ENCODE measurements around the gene SLC6A9. TPM values are rescaled to one million over a fixed set of nuclear protein-coding genes. Genes with fewer than 3 reads are reported as not detected.
A peak's percentile ranks its signal among the peaks of the same experiment; 100 is the strongest.

SLC6A9 gene
- polyA plus RNA-seq, 3 donors: 5.4 to 6.3 (median 6.1) TPM

- no peak for DNase-seq (ENCODE audit: low read depth in 3 of 3, low spot score in 2 of 3)
Observed at GRCh38 chr1:44049839-44050238, 18.6 kb upstream of the SLC6A9 start.

GRCh38 chr1:44048532-44049215 lies 17.4 kb upstream of the SLC6A9 start:
- DNase-seq (ENCODE audit: low read depth in 3 of 3, low spot score in 2 of 3): no peak

- no peak for DNase-seq (ENCODE audit: low read depth in 3 of 3, low spot score in 2 of 3)
Observed at GRCh38 chr1:44047131-44047530, 15.9 kb upstream of the SLC6A9 start.

GRCh38 chr1:44045064-44045463 lies 13.8 kb upstream of the SLC6A9 start:
- no peak for DNase-seq (ENCODE audit: low read depth in 3 of 3, low spot score in 2 of 3)

GRCh38 chr1:44044071-44044801 lies 13.0 kb upstream of the SLC6A9 start:
- DNase-seq (ENCODE audit: low read depth in 3 of 3, low spot score in 2 of 3): no peak

DNA sequence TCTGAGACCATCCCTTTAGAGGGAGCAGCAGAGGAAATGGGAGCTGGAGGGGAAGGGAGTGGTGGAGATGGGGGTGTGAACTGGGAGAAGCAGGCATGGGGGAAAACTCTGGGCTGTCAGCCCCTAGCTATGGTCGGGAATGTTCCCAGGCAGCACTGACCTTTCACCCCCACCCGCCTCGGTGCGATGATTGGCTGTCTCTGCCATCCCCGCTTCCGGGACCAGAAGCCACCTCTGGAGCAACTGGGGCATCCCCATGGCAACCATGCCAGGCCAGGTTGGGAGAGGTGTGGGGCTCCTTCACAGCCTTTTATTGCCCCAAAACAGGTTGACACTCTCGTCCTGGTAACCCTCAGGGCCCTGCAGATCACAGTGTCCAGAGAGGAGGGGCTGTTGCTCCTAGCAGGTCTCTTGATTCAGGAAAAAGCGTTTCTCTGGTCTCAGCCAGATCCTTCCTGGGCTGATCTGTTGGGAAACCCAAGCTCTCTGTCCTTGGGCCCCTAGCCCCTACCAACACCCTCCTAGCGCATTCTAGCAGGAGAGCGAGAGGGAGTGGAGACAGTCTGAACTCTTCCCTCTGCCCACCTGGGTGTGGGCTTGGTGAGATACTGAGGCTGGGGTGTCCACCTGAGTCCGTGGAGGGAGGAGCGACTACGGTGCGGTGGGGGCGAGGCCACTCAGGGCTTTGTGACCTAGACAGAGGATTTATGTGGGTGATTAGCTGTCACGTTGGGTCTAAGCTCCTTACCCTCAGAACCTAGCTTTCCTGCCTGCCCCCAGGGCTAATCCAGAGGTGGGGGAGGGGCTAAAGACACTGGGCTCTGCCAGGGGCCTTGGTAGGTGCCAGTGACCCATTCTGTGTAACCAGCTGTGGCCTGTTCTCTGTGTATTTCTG lies 12.2 kb upstream of the SLC6A9 start:
- DNase-seq (ENCODE audit: low read depth in 3 of 3, low spot score in 2 of 3): no peak

DNA sequence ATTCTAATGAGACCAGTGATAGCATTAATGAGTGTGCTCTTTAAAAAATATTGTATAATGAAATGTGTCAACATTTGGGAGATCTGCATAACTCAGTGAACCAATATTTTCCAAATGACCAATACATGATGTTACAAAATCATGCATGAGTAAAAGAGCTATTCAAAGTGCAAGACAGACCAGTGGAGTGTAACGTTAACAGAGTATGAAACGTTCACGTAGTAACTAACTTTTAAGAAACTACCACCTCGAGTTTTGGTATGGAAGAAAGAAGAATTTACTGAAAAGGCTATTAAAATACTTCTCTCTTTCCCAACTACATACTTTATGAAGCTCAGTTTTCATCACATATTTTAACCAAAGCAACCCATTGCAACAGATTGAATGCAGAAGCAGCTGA lies 9.6 kb upstream of the SLC6A9 start:
- no peak for DNase-seq (ENCODE audit: low read depth in 3 of 3, low spot score in 2 of 3)

GRCh38 chr1:44040418-44040817 lies 9.2 kb upstream of the SLC6A9 start:
- no peak for DNase-seq (ENCODE audit: low read depth in 3 of 3, low spot score in 2 of 3)

- no peak for DNase-seq (ENCODE audit: low read depth in 3 of 3, low spot score in 2 of 3)
Observed at GRCh38 chr1:44038876-44039657, 7.8 kb upstream of the SLC6A9 start.

GRCh38 chr1:44037154-44037553 lies 5.9 kb upstream of the SLC6A9 start:
- DNase-seq (ENCODE audit: low read depth in 3 of 3, low spot score in 2 of 3): no peak

DNA sequence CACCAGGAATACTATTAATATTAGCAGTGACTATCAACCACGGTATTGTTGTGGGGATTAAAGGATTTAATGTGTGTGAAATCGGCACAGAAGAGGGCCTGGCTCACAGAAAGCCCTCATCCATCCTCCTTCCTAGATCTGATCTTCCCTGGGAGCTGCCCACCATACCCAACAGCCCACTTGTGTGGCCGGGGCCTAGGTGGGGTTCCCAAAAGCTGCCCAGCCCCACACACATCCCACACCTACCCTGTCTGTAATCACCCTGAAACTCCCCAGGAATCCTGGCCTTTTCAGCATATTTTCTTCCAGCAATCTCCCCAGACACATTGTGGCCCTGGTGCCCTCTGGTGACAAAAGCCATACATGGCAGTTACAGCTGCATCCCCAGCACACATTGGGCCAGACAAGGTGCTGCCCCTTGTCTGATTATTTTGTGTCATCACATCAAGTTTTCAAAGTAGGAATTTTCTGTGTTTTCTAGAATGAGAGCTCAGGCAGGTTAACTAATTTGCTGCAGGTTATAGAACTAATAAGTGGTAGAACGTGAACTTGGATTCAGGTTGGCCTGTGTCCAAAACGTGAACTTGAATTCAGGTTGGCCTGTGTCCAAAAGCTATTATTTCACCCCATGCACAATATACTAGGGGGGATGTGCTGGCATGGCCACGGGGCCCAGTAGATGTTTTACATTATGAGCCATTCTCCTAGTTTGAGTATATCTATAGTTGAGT lies 5.3 kb upstream of the SLC6A9 start:
- peak in 1 of 3 donors; percentile 54 for DNase-seq (ENCODE audit: low read depth in 3 of 3, low spot score in 2 of 3)

DNA sequence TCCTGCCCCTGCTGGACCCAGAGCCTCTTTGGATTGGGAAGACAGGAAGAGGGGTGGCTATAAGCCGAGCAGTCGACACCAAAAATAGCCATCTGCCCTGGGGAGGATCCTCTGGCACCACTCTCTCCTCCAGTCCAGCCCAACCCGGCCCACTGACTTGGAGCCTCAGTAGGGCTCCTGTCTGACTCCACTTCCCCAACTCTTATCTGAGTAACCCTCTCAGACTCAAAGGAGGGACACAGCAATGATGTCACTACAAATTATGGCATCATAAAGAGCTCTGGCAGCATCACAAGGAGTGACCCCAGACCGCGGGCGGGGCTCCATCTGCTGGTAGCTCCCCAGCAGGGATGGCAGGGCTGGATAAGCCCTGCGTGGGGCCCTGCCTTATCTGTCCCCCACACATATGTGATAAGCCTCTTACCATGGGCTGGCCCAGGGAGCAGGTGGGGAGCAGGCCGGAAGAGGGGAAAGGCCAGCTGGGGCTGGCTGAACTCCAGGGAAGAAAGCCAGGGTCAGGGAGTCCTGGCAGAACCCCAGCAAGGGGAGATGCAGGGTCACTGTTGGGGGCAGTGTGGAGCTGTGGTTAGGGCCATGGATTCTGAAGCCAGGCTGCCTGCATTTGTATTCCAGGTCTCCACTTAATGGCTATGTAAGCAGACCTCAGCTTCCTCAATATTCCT lies 4.6 kb upstream of the SLC6A9 start:
- no peak for DNase-seq (ENCODE audit: low read depth in 3 of 3, low spot score in 2 of 3)

GRCh38 chr1:44034976-44035716 lies 3.9 kb upstream of the SLC6A9 start:
- no peak for DNase-seq (ENCODE audit: low read depth in 3 of 3, low spot score in 2 of 3)

DNA sequence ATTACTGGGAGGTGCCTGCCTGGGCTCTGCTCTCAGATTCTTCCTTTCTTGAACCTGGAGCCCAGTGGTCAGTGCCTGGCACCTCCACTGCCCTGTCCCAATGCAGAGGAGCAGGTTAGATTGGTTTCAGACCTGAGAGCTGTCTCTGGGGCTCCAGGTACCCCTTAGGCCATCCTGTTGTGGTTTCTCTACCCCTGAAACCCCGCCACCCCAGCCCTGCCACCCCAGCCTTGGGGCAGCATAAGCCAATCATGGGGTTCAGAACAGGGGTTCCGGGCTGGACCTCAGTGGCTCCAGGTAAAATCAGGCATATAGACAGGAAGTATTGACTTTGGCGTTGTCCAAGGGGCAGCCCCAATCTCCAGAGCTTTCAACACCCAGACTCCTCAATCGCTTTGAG lies 3.2 kb upstream of the SLC6A9 start:
- DNase-seq (ENCODE audit: low read depth in 3 of 3, low spot score in 2 of 3): no peak

DNA sequence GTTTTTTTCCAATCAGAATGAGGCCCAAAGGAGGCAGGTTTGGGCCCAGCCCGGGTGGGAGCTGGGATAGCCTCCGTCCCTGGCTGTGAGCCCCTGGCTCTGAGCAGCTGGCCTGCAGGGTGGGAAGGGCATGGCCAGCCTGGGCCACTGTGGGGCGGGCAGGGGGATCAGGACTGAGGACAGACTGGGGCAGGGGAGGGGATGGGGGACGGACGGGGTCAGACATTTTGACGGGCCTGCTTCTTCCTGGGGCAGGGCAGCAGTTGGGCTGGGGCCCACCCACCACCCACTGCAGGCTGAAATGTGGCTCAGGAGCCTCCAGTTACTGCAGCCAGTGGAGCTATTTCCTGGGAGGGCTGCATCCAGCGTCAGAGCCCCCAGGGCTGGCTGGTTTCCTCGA lies 2.5 kb upstream of the SLC6A9 start:
- DNase-seq (ENCODE audit: low read depth in 3 of 3, low spot score in 2 of 3): no peak

DNA sequence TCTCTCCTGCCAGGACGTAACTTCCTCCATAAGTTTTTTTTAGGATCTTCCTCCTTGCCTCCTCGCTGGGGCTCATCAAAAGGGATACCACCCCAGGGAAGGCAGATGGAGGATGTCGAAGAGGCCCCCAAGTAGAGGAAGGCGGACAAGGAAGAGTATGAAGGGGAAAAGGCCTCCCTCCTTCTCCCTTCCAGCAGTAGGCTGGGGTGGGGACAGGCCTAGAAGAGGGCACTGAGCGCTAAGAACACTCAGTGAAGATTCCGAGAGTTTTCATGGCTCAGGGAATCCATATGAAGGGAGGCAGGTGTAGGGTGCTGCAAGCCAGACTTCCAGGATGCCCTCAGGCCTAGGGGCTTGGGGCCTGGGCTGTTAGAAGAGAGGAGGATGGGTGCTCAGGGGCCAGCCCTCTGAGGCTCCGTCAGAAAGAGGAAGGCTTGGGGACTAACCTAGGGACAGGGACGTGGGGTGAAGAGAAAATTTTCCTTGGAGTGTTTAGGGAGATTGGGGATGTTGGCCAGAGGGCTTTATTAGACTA lies 1.8 kb upstream of the SLC6A9 start:
- DNase-seq (ENCODE audit: low read depth in 3 of 3, low spot score in 2 of 3): no peak

DNA sequence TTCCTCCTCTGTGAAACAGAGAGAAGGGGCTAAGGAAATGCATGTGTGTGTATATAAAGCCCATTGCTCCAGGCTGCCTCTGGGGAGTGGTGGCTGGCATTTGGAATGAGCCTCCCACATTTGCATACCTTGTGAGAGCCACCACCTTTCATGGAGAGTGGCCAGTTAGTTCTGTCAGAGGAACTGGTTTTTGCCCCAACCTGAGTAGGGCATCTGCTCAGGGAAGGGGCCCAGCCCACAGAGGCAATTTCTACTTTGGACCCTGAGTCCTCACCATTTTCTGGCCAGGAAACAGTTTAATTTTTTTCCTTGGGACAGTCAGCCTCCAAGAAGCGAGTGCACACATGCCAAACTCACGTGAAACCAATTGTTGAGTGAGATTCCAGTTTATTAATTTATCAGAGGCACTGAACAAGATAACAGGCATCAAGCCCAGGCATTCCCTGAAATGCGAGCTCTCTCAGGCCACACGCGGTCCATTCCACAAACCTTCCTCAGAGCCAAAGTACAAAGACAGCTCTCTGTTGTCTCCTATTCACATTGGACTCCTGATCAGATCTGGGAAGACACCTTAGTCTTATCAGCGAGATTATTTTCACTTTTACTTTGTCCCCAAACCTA lies 1.0 kb upstream of the SLC6A9 start:
- DNase-seq (ENCODE audit: low read depth in 3 of 3, low spot score in 2 of 3): no peak
